Esophagus muscularis mucosa (tissue), 4 donors: ENCODE measurements around the gene TIRAP. TPM values are rescaled to one million over a fixed set of nuclear protein-coding genes. Genes with fewer than 3 reads are reported as not detected.
A peak's percentile ranks its signal among the peaks of the same experiment; 100 is the strongest.

Experiments
- DNase-seq: peaks from one replicate; pipeline ENCODE4 v3.0.0-alpha.2; 2017; ENCODE audit errors: extremely low spot score
- H3K27ac ChIP-seq, 4 donors: fragments of 200-600 bp; sonication (generic); replicated peaks in 1 of 4; 1 replicate in 3 of 4; 2 replicates in 1 of 4; pipeline ENCODE4 v1.5.1; 2016 to 2019; ENCODE audit warnings: mild to moderate bottlenecking in 1 of 4
- H3K27me3 ChIP-seq, 4 donors: fragments of 200-600 bp; sonication (generic); one replicate each; pipeline versions ENCODE4 v1.5.1 to v1.6.0; 2016 to 2019
- H3K36me3 ChIP-seq, 4 donors: fragments of 200-600 bp; sonication (generic); one replicate each; pipeline ENCODE4 v1.5.1; 2016 to 2019
- H3K4me1 ChIP-seq, 4 donors: fragments of 200-600 bp; sonication (generic); one replicate each; pipeline ENCODE4 v1.5.1; 2016 to 2019
- H3K4me3 ChIP-seq, 4 donors: fragments of 200-600 bp; sonication (generic); 1 replicate in 2 of 4; 2 replicates in 2 of 4; pipeline ENCODE4 v1.5.1; 2016 to 2019; ENCODE audit warnings: mild to moderate bottlenecking in 4 of 4, moderate library complexity in 1 of 4
- H3K9me3 ChIP-seq, 4 donors: fragments of 200-600 bp; sonication (generic); 1 replicate in 3 of 4; 2 replicates in 1 of 4; pipeline ENCODE4 v1.5.1; 2016 to 2019
- EP300 ChIP-seq: sonication (generic); formaldehyde crosslinking; IDR thresholded peaks from one replicate; pipeline ENCODE4 v1.6.1; 2017; ENCODE audit warnings: antibody characterized with exemption
- POLR2A ChIP-seq: fragments of 450-650 bp; IDR thresholded peaks from one replicate; pipeline ENCODE4 v1.6.1; 2017; ENCODE audit warnings: antibody characterized with exemption, moderate library complexity, mild to moderate bottlenecking, low read depth
- POLR2AphosphoS5 ChIP-seq, 2 donors: sonication (generic); formaldehyde crosslinking; IDR thresholded peaks; one replicate each; pipeline ENCODE4 v1.6.1; 2017; ENCODE audit warnings: antibody characterized with exemption in 2 of 2
- WGBS: methylation state at CpG from one replicate; pipeline ENCODE4 v1.1.5; 2018; 5-methylcytosine and 5-hydroxymethylcytosine counted together
- intact Hi-C: fragments of 100-400 bp; cut with DNase I; formaldehyde crosslinking; loops from one replicate; pipeline ENCODE4 v1.15.1; 2023
- total RNA-seq, 4 donors: library from RNA; depleted of rRNA; stranded (reverse); fragments of >200 nt; gene quantifications; one replicate each; pipeline versions ENCODE4 v1.1.0 to v1.2.1, GENCODE V29; 2016
- TF ChIP-seq, protein P1 (sequence below), 3 experiments: fragments of 200-600 bp in 2 of 3; fragments of 450-650 bp in 1 of 3; sonication (generic) in 2 of 3; IDR thresholded peaks; one replicate each; pipeline ENCODE4 v1.5.1; 2017 to 2019; ENCODE audit warnings: antibody characterized with exemption in 3 of 3, mild to moderate bottlenecking in 2 of 3, moderate library complexity in 1 of 3

The TIRAP gene
- total RNA-seq, 4 donors from 2014 or later = 8.3 to 14.3 (median 13.4) TPM

DNA sequence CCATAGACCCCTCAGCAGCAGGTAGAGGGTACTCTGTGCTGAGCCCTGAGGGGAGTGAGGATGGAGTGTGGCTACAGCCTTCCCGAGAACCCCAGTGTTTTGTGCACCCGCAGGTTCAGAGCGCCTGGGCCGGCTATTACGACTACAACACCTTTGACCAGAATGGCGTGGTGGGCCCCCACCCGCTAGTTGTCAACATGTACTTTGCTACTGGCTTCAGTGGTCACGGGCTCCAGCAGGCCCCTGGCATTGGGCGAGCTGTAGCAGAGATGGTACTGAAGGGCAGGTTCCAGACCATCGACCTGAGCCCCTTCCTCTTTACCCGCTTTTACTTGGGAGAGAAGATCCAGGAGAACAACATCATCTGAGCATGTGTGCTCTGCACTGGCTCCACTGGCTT, 5.6 kb upstream of the TIRAP start:
- Histone ChIP-seq H3K9me3 (no peaks in the 10 kb centered on the region), H3K4me1 (peaks cover 7 to 11% (median 9%) of the 10 kb centered on the region in 4 donors), H3K4me3 (no peak overlapping the region), H3K27ac (no peak overlapping the region), H3K36me3 (peaks cover 24 to 59% (median 54%) of the 10 kb centered on the region in 4 donors), H3K27me3 (no peaks in the 10 kb centered on the region)
- WGBS = 93% methylated on average over 7 of the region's 11 CpGs
- DNase-seq = no peak
- TF ChIP-seq EP300 (no peak), POLR2A (no peak), POLR2AphosphoS5 (IDR thresholded peaks at IDR 0.05) (no peak)
- TF ChIP-seq, protein P1, sequence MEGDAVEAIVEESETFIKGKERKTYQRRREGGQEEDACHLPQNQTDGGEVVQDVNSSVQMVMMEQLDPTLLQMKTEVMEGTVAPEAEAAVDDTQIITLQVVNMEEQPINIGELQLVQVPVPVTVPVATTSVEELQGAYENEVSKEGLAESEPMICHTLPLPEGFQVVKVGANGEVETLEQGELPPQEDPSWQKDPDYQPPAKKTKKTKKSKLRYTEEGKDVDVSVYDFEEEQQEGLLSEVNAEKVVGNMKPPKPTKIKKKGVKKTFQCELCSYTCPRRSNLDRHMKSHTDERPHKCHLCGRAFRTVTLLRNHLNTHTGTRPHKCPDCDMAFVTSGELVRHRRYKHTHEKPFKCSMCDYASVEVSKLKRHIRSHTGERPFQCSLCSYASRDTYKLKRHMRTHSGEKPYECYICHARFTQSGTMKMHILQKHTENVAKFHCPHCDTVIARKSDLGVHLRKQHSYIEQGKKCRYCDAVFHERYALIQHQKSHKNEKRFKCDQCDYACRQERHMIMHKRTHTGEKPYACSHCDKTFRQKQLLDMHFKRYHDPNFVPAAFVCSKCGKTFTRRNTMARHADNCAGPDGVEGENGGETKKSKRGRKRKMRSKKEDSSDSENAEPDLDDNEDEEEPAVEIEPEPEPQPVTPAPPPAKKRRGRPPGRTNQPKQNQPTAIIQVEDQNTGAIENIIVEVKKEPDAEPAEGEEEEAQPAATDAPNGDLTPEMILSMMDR (IDR thresholded peaks at IDR 0.05) = no peak
- intact Hi-C loops = no loop called here

DNA sequence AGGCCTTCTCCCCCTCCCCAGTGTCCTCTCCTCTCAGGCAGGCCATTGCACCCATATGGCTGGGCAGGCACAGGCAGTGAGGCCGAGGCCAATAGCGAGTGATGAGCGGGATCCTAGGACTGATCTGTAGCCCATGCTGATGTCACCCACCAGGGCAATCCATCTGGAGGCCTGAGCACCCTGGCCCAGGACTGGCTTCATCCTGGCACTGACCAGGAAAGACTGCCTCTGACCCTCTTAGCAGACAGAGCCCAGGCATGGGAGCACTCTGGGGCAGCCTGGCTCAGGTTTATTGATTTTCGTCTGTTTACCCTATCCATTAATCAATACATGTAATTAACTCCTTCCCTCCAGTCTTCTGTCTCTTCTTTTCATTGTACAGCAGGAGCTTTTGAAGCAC, 5.1 kb upstream of the TIRAP start:
- no peak for TF ChIP-seq POLR2AphosphoS5 (IDR thresholded peaks at IDR 0.05)
- no peak for TF ChIP-seq POLR2A
- TF ChIP-seq, protein P1 (IDR thresholded peaks at IDR 0.05) = no peak
- no peak for TF ChIP-seq EP300
- H3K4me3 ChIP-seq = no peak overlapping the region
- intact Hi-C loops = no loop called here
- H3K36me3 ChIP-seq = peaks cover 24 to 59% (median 51%) of the 10 kb centered on the region in 4 donors
- no peaks in the 10 kb centered on the region for H3K27me3 ChIP-seq
- 97% methylated on average over 3 of the region's 4 CpGs for WGBS
- no peak for DNase-seq
- no peaks in the 10 kb centered on the region for H3K9me3 ChIP-seq
- H3K27ac ChIP-seq = no peak overlapping the region
- H3K4me1 ChIP-seq = peaks cover 10 to 15% (median 11%) of the 10 kb centered on the region in 4 donors

DNA sequence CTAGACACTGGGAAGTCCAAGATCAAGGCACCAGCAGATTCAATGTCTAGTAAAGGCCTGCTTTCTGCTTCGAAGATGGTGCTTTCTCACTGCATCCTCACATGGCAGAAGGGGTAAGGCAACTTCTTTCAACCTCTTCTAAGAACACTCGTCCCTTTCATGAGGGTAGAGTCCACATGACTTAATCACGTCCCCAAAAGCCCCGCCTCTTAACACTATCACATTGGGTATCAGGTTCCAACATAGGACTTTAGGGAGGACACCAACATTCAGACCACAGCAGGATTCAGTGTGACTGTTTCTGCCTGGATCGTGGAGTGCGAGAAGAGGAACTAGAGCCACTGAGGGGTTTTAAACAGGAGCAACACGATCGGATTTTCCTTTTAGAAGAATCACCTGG, 3.7 kb upstream of the TIRAP start:
- intact Hi-C loops = no loop called here
- 86% methylated on average over 8 of the region's 8 CpGs for WGBS
- Histone ChIP-seq H3K27me3 (no peaks in the 10 kb centered on the region), H3K36me3 (peaks cover 24 to 45% (median 38%) of the 10 kb centered on the region in 4 donors), H3K9me3 (no peaks in the 10 kb centered on the region), H3K27ac (no peak overlapping the region), H3K4me3 (no peak overlapping the region), H3K4me1 (peaks cover 12 to 25% (median 19%) of the 10 kb centered on the region in 4 donors)
- no peak for DNase-seq
- TF ChIP-seq POLR2A = no peak
- TF ChIP-seq, protein P1 (IDR thresholded peaks at IDR 0.05) = no peak
- no peak for TF ChIP-seq POLR2AphosphoS5 (IDR thresholded peaks at IDR 0.05)
- no peak for TF ChIP-seq EP300

DNA sequence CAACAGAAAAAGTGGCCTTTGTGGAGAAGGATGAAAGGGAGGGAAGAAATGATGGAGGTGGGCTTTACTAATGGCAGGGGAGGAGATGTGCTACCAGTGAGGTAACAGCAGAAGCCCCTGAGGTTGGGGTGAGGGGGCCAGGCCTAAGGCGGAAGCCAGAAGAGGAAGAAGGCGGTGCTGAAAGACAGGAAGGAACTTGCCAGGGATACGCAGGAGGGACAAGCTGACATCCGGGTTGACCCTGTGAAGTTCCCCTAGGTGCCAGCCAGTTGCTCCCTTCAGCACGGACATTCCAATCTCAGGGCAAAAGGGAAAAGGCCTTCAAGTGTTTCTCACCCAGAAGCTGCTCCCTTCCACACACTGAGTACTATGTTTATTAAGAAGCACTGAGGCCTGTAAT, 2.3 kb upstream of the TIRAP start:
- Histone ChIP-seq H3K27ac (peak overlapping the region in 1 of 4 donors; percentile 95), H3K4me1 (peaks cover 16 to 34% (median 32%) of the 10 kb centered on the region in 4 donors), H3K27me3 (no peaks in the 10 kb centered on the region), H3K9me3 (no peaks in the 10 kb centered on the region), H3K36me3 (peaks cover 16 to 31% (median 24%) of the 10 kb centered on the region in 4 donors), H3K4me3 (no peak overlapping the region)
- 66% methylated on average over 5 of the region's 5 CpGs for WGBS
- no peak for TF ChIP-seq POLR2AphosphoS5 (IDR thresholded peaks at IDR 0.05)
- no peak for TF ChIP-seq POLR2A
- TF ChIP-seq, protein P1 (IDR thresholded peaks at IDR 0.05) = no peak
- no peak for TF ChIP-seq EP300
- DNase-seq = no peak
- intact Hi-C loops = no loop called here

DNA sequence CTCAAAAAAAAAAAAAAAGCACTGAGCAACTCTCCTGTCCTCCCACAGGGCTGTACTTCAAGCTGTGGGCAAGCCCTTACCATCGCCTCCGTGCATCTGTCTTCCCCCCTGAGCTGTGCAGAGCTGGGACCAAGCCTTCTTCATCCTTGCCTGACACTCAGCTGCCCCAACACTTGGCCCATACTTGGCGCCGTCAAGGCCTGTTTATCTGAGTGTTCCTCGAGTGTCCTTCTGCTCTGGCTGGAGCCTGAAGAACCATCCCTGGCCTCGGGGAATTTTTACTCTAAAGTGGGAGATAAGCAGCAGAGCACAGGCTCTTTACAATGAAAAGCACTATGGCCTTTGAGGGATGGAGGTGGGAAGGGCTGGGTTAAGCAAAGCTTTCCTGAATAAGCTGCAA, 1.6 kb upstream of the TIRAP start:
- Histone ChIP-seq H3K4me1 (peaks cover 16 to 34% (median 32%) of the 10 kb centered on the region in 4 donors), H3K4me3 (no peak overlapping the region), H3K27me3 (no peaks in the 10 kb centered on the region), H3K27ac (peak overlapping the region in 1 of 4 donors; percentile 95), H3K9me3 (no peaks in the 10 kb centered on the region), H3K36me3 (peaks cover 16 to 26% (median 18%) of the 10 kb centered on the region in 4 donors)
- TF ChIP-seq, protein P1 (IDR thresholded peaks at IDR 0.05) = no peak
- TF ChIP-seq EP300 (no peak), POLR2A (no peak), POLR2AphosphoS5 (IDR thresholded peaks at IDR 0.05) (no peak)
- DNase-seq = no peak
- intact Hi-C loops = no loop called here
- 80% methylated on average over 6 of the region's 6 CpGs for WGBS
